Stimulated activated CD8-positive, alpha-beta memory T cell treated with anti-CD3 and anti-CD28 coated beads, Interleukin-12 subunit alpha, Interleukin-12 subunit beta, amount 100 ng/mL, for 1 hour (primary cell): Measurements from ENCODE around the gene NUP54.

Source experiments
- DNase-seq: peaks from one replicate; pipeline ENCODE4 v3.0.0-alpha.2; 2020; ENCODE audit warnings: low read depth

The NUP54 gene

GRCh38 chr4:76067652-76068286 is 80.4 kb downstream of the NUP54 start:
- peak; percentile 54 for DNase-seq

GRCh38 chr4:76066546-76066945 is 81.7 kb downstream of the NUP54 start:
- no peak for DNase-seq
